Hepatocyte (in vitro differentiated cells): Measurements from ENCODE around the gene DENND6B. TPM values are rescaled to one million over a fixed set of nuclear protein-coding genes. Genes with fewer than 3 reads are reported as not detected.
A peak's percentile ranks its signal among the peaks of the same experiment; 100 is the strongest.

Source experiments
- DNase-seq: peaks from one replicate; pipeline ENCODE4 v3.0.0-alpha.2; 2016; ENCODE audit warnings: low spot score
- H2AFZ ChIP-seq: fragments of 200-600 bp; sonication (generic); 2 replicates; pipeline ENCODE4 v1.6.0; 2016; ENCODE audit warnings: antibody characterized with exemption, mild to moderate bottlenecking
- H3K27ac ChIP-seq: fragments of 200-600 bp; sonication (generic); 2 replicates; pipeline ENCODE4 v1.5.1; 2016; ENCODE audit warnings: mild to moderate bottlenecking
- H3K27me3 ChIP-seq: fragments of 200-600 bp; sonication (generic); 2 replicates; pipeline ENCODE4 v1.6.1; 2016
- H3K36me3 ChIP-seq: fragments of 200-600 bp; sonication (generic); replicated peaks from 2 replicates; pipeline ENCODE4 v1.5.1; 2016; ENCODE audit warnings: low read depth; ENCODE audit not compliant: insufficient read depth
- H3K4me1 ChIP-seq: fragments of 200-600 bp; sonication (generic); 2 replicates; pipeline ENCODE4 v1.5.1; 2016; ENCODE audit warnings: mild to moderate bottlenecking, moderate library complexity; ENCODE audit not compliant: insufficient read depth
- H3K4me2 ChIP-seq: fragments of 200-600 bp; sonication (generic); 2 replicates; pipeline ENCODE4 v1.6.0; 2016
- H3K4me3 ChIP-seq: fragments of 200-600 bp; sonication (generic); 2 replicates; pipeline ENCODE4 v1.5.1; 2016; ENCODE audit warnings: mild to moderate bottlenecking
- H3K79me2 ChIP-seq: fragments of 200-600 bp; sonication (generic); 2 replicates; pipeline ENCODE4 v1.6.0; 2017; ENCODE audit warnings: mild to moderate bottlenecking
- H3K9me2 ChIP-seq: fragments of 200-600 bp; sonication (generic); replicated peaks from 2 replicates; pipeline ENCODE4 v1.6.0; 2017; ENCODE audit warnings: mild to moderate bottlenecking; ENCODE audit not compliant: insufficient read depth
- H3K9me3 ChIP-seq: fragments of 200-600 bp; sonication (generic); 2 replicates; pipeline ENCODE4 v1.5.1; 2016; ENCODE audit warnings: low read depth, mild to moderate bottlenecking
- H4K20me1 ChIP-seq: fragments of 200-600 bp; sonication (generic); 2 replicates; pipeline ENCODE4 v1.6.0; 2016; ENCODE audit warnings: mild to moderate bottlenecking; ENCODE audit not compliant: insufficient read depth, poor library complexity, severe bottlenecking
- CTCF ChIP-seq: fragments of 200-600 bp; sonication (generic); IDR thresholded peaks from 2 replicates; pipeline ENCODE4 v1.5.1; 2016; ENCODE audit warnings: antibody characterized with exemption, mild to moderate bottlenecking; ENCODE audit not compliant: poor library complexity
- EZH2 ChIP-seq: fragments of 200-600 bp; sonication (generic); IDR thresholded peaks from 2 replicates; pipeline ENCODE4 v1.6.1; 2016; ENCODE audit warnings: antibody characterized with exemption, mild to moderate bottlenecking, borderline replicate concordance
- EZH2phosphoT487 ChIP-seq: fragments of 200-600 bp; sonication (generic); IDR thresholded peaks from one replicate; pipeline ENCODE4 v1.6.1; 2018; ENCODE audit warnings: antibody characterized with exemption, mild to moderate bottlenecking, low read depth, moderate library complexity; ENCODE audit not compliant: unreplicated experiment, severe bottlenecking
- WGBS: methylation state at CpG from one replicate; pipeline ENCODE4 v1.1.6; 2016; ENCODE audit warnings: low lambda C conversion rate; ENCODE audit errors: missing lambda C conversion rate; 5-methylcytosine and 5-hydroxymethylcytosine counted together
- polyA plus RNA-seq: library from polyadenylated mRNA; unstranded; fragments of >200 nt; fragmentation: Nextera tagmentation; extraction: Ambion mirVana; gene quantifications from 2 replicates; pipeline ENCODE4 v1.2.1, GENCODE V29; 2016
- total RNA-seq: library from RNA; depleted of rRNA; stranded (reverse); fragments of >200 nt; gene quantifications from 2 replicates; pipeline ENCODE4 v1.2.3, GENCODE V29; 2014

DENND6B gene
- 3.1 and 3.3 TPM in 2 replicates for total RNA-seq
- 8.7 and 9.0 TPM in 2 replicates for polyA plus RNA-seq

- WGBS = 9% methylated on average over 92 of the region's 105 CpGs
- TF ChIP-seq CTCF = peak; percentile 48
- no peak for TF ChIP-seq EZH2phosphoT487
- Histone ChIP-seq H3K27me3 (no peaks in the 10 kb centered on the region), H4K20me1 (no peaks in the 10 kb centered on the region), H3K79me2 (peaks cover 11% of the 10 kb centered on the region), H3K4me1 (peaks cover 9% of the 10 kb centered on the region), H3K4me2 (peak within 1 kb of the TSS; percentile 97), H3K27ac (peak within 1 kb of the TSS; percentile 99), H3K9me3 (no peaks in the 10 kb centered on the region), H3K9me2 (no peaks in the 10 kb centered on the region), H2AFZ (peak within 1 kb of the TSS; percentile 100), H3K36me3 (no peaks in the 10 kb centered on the region), H3K4me3 (peak within 1 kb of the TSS; percentile 100)
- peak; percentile 94 for DNase-seq
Measured at GRCh38 chr22:50326956-50327710, at the start of gene DENND6B. TSS of gene DENND6B (minus strand) at chr22:50327012. CDS start at chr22:50326988, 24 bp downstream.

GRCh38 chr22:50376085-50376651 is 49.4 kb upstream of the DENND6B start:
- 97% methylated on average over 5 of the region's 5 CpGs for WGBS
- no peaks in the 10 kb centered on the region for H3K4me1 ChIP-seq
- no peak for DNase-seq
- no peaks in the 10 kb centered on the region for H3K9me3 ChIP-seq
- H3K79me2 ChIP-seq = peaks cover 24% of the 10 kb centered on the region
- H3K4me2 ChIP-seq = no peak overlapping the region
- H2AFZ ChIP-seq = no peak overlapping the region
- no peaks in the 10 kb centered on the region for H3K9me2 ChIP-seq
- H3K4me3 ChIP-seq = no peak overlapping the region
- H3K27ac ChIP-seq = no peak overlapping the region
- H3K27me3 ChIP-seq = no peaks in the 10 kb centered on the region
- TF ChIP-seq CTCF (no peak), EZH2phosphoT487 (no peak), EZH2 (no peak)
- peaks cover 2% of the 10 kb centered on the region for H3K36me3 ChIP-seq
- H4K20me1 ChIP-seq = no peaks in the 10 kb centered on the region

GRCh38 chr22:50371101-50371648 is 44.4 kb upstream of the DENND6B start:
- no peak overlapping the region for H2AFZ ChIP-seq
- peaks cover 55% of the 10 kb centered on the region for H3K79me2 ChIP-seq
- no peak overlapping the region for H3K4me3 ChIP-seq
- 100% methylated on average over 2 of the region's 2 CpGs for WGBS
- no peaks in the 10 kb centered on the region for H3K9me2 ChIP-seq
- DNase-seq = no peak
- no peak overlapping the region for H3K4me2 ChIP-seq
- H3K27ac ChIP-seq = no peak overlapping the region
- H3K36me3 ChIP-seq = peaks cover 6% of the 10 kb centered on the region
- no peaks in the 10 kb centered on the region for H3K4me1 ChIP-seq
- TF ChIP-seq CTCF = no peak
- no peak for TF ChIP-seq EZH2phosphoT487
- no peak for TF ChIP-seq EZH2
- peaks cover 22% of the 10 kb centered on the region for H4K20me1 ChIP-seq
- no peaks in the 10 kb centered on the region for H3K9me3 ChIP-seq
- H3K27me3 ChIP-seq = no peaks in the 10 kb centered on the region
